ENCODE results near the gene AGBL4. TPM values are rescaled to one million over a fixed set of nuclear protein-coding genes. Genes with fewer than 3 reads are reported as not detected.

Gene AGBL4
- total RNA-seq, 4 donors from 2014 or later, result not detected

- no peak for DNase-seq
- Histone ChIP-seq H3K27me3 (no peaks in the 10 kb centered on the region), H3K27ac (no peak overlapping the region), H3K4me1 (no peaks in the 10 kb centered on the region), H3K36me3 (no peaks in the 10 kb centered on the region), H3K4me3 (no peak overlapping the region), H3K9me3 (no peaks in the 10 kb centered on the region)
- no peak for TF ChIP-seq POLR2A (IDR thresholded peaks at IDR 0.05)
- TF ChIP-seq, protein P1, sequence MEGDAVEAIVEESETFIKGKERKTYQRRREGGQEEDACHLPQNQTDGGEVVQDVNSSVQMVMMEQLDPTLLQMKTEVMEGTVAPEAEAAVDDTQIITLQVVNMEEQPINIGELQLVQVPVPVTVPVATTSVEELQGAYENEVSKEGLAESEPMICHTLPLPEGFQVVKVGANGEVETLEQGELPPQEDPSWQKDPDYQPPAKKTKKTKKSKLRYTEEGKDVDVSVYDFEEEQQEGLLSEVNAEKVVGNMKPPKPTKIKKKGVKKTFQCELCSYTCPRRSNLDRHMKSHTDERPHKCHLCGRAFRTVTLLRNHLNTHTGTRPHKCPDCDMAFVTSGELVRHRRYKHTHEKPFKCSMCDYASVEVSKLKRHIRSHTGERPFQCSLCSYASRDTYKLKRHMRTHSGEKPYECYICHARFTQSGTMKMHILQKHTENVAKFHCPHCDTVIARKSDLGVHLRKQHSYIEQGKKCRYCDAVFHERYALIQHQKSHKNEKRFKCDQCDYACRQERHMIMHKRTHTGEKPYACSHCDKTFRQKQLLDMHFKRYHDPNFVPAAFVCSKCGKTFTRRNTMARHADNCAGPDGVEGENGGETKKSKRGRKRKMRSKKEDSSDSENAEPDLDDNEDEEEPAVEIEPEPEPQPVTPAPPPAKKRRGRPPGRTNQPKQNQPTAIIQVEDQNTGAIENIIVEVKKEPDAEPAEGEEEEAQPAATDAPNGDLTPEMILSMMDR (IDR thresholded peaks at IDR 0.05), result no peak
- intact Hi-C loops (cut with DNase I), result no loop called here
- WGBS, 2 donors, result 16 to 17% methylated on average over 2 of the region's 2 CpGs
These were observed 1045.3 kb downstream of the AGBL4 start for GRCh38 chr1:48978413-48978812.

DNA sequence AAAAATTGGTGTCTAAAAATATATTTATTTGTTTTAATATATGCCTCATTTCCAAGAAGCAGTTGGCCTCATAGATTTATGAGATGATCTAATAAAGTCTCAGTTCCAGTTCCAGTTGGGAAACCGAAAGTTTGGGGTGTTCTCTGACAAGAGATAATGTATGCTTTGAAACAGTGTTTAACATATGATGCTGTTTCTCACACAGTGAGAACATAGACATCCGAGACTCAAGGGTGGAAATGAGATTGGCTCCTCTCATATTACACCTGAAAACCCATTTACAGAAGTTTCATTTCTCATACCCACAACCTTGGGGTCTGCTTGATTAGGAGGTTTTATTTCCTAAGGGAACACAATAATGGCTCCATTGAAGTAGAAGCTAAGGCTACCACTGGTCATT lies 1046.5 kb downstream of the AGBL4 start:
- Histone ChIP-seq H3K4me3 (no peak overlapping the region), H3K27ac (no peak overlapping the region), H3K27me3 (no peaks in the 10 kb centered on the region), H3K9me3 (no peaks in the 10 kb centered on the region), H3K36me3 (no peaks in the 10 kb centered on the region), H3K4me1 (no peaks in the 10 kb centered on the region)
- DNase-seq, result no peak
- 75 to 81% methylated on average over 2 of the region's 2 CpGs for WGBS, 2 donors
- intact Hi-C loops (cut with DNase I), result no loop called here
- TF ChIP-seq, protein P1 (IDR thresholded peaks at IDR 0.05), result no peak
- TF ChIP-seq POLR2A (IDR thresholded peaks at IDR 0.05), result no peak

DNA sequence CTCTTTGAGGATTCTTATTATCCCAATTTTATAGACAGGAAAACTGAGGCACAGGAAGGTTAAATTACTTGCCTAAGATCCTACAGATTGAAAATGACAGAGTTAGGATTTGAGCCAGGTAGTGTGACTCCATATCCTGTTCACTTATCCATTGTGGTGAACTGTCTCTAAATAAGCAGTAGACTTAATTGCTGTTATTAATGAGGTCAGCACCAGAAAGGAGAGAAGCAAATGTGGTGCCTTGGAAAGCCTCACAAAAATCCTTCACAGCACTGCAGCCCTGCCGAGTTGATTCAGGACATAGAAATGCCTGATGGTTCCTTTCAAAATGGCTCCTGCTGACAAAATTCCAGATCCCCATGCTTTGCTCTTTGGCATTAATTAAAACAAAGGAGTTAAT lies 1053.8 kb downstream of the AGBL4 start:
- DNase-seq, result no peak
- intact Hi-C loops (cut with DNase I), result no loop called here
- TF ChIP-seq, protein P1 (IDR thresholded peaks at IDR 0.05), result no peak
- TF ChIP-seq POLR2A (IDR thresholded peaks at IDR 0.05), result no peak
- H3K9me3 ChIP-seq, result no peaks in the 10 kb centered on the region
- no peaks in the 10 kb centered on the region for H3K36me3 ChIP-seq
- 32 to 54% methylated on average over 1 of the region's 1 CpG for WGBS, 2 donors
- no peak overlapping the region for H3K27ac ChIP-seq
- no peak overlapping the region for H3K4me3 ChIP-seq
- H3K27me3 ChIP-seq, result no peaks in the 10 kb centered on the region
- no peaks in the 10 kb centered on the region for H3K4me1 ChIP-seq

DNA sequence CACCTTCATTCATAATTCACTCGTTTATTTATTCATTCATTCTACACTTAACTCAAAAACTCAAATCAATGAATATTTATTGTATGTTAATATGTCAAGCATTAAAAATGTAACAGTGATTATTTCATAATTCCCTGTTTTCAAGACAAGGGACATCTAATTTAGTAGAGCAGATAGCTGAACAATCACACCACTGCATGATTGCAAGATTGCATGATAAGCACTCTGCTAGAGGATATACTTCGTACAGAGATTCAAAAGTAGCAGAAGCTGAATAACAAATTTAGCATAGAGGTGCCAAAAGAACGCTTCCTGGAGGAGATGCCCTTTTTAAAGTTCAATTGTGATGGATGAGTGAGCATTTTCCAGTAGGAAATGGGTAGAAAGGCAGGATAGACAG lies 1056.4 kb downstream of the AGBL4 start:
- H3K4me3 ChIP-seq, result no peak overlapping the region
- intact Hi-C loops (cut with DNase I), result no loop called here
- no peak for DNase-seq
- TF ChIP-seq POLR2A (IDR thresholded peaks at IDR 0.05), result no peak
- TF ChIP-seq, protein P1 (IDR thresholded peaks at IDR 0.05), result no peak
- no peak overlapping the region for H3K27ac ChIP-seq
- no peaks in the 10 kb centered on the region for H3K36me3 ChIP-seq
- no peaks in the 10 kb centered on the region for H3K4me1 ChIP-seq
- no peaks in the 10 kb centered on the region for H3K27me3 ChIP-seq
- 42 to 49% methylated on average over 3 of the region's 3 CpGs for WGBS, 2 donors
- no peaks in the 10 kb centered on the region for H3K9me3 ChIP-seq

DNA sequence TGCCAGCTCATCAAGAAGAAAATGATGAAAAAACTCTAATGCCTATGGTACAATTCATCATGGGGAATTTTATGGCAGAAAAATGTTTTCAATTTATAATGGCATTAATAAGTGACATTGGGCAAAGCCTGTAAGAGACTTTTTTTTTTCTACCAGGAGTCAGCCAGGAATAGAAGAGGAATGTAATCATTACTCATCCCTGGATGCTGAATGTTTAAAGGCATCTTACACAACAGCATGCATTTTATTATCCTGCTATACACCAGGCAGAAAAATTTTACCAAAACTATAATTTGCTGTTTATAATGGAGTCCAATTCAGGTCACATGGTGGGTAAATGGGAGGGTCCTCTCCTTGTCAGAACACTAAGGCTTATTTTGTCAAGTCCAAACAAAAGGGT lies 1057.2 kb downstream of the AGBL4 start:
- intact Hi-C loops (cut with DNase I), result no loop called here
- TF ChIP-seq, protein P1 (IDR thresholded peaks at IDR 0.05), result no peak
- no peaks in the 10 kb centered on the region for H3K4me1 ChIP-seq
- no peak for DNase-seq
- no peaks in the 10 kb centered on the region for H3K27me3 ChIP-seq
- H3K36me3 ChIP-seq, result no peaks in the 10 kb centered on the region
- no peak overlapping the region for H3K27ac ChIP-seq
- no peaks in the 10 kb centered on the region for H3K9me3 ChIP-seq
- H3K4me3 ChIP-seq, result no peak overlapping the region
